NCI-H2029 (cell line): Measurements from ENCODE around the gene SOWAHC.
"Not testable (repeated sequence)": the region's sequence is repeated elsewhere in the genome, so short reads cannot be mapped to it uniquely, and the experiment has no call there.

ENCODE experiments used
- DNase-seq: peaks from one replicate; lab custom pipeline; 2025; lab: John Stamatoyannopoulos, UW

The SOWAHC gene, protein sequence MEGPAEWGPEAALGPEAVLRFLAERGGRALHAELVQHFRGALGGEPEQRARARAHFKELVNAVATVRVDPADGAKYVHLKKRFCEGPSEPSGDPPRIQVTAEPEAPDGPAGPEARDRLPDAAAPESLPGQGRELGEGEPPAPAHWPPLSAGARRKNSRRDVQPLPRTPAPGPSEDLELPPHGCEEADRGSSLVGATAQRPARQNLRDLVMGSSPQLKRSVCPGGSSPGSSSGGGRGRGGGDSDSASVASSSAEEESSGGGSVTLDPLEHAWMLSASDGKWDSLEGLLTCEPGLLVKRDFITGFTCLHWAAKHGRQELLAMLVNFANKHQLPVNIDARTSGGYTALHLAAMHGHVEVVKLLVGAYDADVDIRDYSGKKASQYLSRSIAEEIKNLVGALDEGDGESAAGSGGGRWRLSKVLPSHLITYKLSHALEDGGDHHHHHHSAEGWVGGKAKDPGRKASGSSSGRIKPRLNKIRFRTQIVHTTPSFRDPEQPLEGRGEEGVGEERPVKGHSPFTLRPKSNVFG

DNA sequence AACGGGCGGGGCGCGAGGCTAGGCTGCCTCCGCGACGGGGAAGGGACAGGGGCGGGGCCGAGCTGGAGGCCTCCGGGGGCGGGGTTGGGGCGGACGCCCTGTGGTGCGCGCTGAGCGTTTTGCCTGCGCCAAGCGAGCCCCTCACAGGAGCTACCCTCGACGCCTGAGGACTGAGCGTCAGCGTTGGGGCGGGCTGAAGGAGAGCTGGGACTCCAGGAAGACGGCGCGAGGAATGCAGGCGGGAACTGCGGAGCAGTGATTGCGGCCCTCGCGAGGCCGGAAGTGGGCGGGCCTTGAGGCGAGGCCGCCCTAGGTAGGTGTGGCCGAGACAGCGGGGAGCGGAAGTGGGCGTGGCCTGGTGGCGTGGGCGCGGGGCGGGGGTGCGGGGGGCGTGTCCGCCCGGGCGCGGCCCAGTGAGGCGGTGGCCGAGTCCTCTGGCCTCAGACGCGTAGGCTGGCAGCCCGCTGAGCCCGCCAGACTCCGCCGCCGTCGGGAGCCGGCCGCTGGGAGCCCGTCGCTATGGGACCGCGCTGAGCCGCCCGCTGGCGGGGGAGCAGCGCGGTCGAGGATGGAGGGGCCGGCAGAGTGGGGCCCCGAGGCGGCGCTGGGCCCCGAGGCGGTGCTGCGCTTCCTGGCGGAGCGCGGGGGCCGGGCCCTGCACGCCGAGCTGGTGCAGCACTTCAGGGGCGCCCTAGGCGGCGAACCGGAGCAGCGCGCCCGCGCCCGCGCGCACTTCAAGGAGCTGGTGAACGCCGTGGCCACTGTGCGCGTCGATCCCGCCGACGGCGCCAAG, at the start of gene SOWAHC, which contains the start of gene SEPTIN10:
Gene SOWAHC, plus strand, starts transcription at position 443 of the 793 bp plus-strand sequence. Its CDS starts 126 bp downstream, at position 569.
Gene SEPTIN10, minus strand, starts transcription at position 45 of the 793 bp plus-strand sequence. CDS start 139 bp downstream, outside the sequence.
- DNase-seq = peak; percentile 87

DNA sequence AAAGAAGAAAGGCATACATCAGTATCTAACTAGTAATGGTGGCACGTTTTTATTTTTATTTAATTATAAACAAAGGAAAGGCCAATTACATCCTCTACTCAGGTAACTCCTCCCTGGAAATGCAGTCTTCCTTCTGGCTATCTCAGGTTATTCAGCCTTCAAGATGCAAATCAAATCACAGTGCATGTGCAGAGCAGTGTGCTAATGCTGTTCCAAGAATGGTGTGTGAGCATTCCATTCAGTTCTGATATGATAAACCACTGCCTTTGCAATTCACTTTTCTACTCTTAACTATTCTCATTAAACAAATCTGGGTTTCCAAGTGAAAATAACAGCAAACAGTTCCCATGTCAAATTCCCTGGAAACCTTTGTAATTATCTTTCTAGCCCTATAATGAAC, 38.8 kb upstream of the SOWAHC start:
- DNase-seq = no peak

DNA sequence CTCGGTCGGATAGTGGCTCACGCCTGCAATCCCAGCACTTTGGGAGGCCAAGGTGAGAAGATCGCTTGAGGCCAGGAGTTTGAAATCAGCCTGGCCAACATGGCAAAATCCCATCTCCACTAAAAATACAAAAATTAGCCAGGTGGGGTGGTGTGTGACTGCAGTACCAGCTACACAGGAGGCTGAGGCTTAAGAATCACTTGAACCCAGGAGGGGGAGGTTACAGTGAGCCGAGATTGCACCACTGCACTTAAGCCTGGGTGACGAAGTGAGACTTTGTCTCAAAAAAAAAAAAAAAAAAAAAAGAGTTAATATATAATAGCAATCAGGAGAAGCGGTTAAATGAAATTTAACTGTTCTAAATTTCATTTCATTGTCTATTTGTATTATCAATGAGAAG, 36.5 kb upstream of the SOWAHC start:
- not testable (repeated sequence) for DNase-seq

DNA sequence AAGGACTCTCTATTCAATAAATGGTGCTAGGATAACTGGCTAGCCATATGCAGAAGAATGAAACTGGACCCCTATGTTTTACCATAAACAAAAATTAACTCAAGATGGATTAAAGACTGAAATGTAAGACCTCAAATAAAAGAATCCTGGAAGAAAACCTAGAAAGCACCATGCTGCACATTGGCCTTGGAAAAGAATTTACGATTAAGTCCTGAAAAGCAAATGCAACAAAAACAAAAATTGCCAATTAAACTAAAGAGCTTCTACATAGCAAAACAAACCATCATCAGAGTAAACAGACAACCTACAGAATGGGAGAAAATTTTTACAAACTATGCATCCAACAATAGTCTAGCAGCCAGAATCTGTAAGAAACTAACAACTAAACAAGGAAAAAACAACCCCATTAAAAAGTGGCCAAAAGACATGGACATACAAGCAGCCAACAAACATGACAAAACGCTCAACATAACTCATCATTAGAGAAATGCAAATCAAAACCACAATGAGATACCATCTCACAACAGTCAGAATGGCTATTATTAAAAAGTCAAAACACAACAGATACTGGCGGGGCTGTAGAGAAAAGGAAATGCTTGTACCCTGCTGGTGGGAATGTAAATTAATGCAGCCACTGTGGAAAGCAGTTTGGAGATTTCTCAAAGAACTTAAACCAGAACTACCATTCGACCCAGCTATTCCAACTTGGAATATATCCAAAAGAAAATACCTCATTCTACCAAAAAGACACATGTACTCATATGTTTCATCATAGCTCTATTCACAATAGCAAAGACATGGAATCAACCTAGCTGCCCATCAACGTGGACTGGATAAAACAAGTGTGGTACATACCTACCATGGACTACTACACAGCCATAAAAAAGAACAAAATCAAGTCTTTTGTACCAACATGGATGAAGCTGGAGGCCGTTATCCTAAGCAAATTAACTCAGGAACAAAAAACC, 31.0 kb upstream of the SOWAHC start:
- no peak for DNase-seq

- DNase-seq = no peak
Measured at GRCh38 chr2:109586687-109587086, 27.5 kb upstream of the SOWAHC start.

DNA sequence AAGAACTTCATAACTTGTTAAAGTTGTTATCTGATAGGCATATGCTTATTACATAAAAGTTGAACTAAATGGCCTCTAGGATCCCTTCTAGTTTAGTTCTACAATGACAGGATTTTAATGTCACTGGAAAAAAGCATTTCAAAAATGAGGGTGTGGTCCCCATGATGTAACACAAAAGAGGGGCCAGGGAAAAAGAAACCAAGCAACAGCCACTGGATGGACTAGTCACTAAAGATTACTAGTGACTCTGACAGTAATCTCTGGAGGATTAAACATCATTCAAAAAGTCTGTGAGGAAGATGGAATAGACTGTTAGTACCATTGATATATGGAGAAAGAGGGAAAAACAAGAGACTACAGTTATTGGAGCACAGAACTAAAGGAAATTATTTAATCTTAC, 23.0 kb upstream of the SOWAHC start:
- no peak for DNase-seq

GRCh38 chr2:109592905-109593304, 21.3 kb upstream of the SOWAHC start:
- DNase-seq = no peak

- DNase-seq = no peak
Measured at GRCh38 chr2:109594246-109594885, 19.8 kb upstream of the SOWAHC start.

DNA sequence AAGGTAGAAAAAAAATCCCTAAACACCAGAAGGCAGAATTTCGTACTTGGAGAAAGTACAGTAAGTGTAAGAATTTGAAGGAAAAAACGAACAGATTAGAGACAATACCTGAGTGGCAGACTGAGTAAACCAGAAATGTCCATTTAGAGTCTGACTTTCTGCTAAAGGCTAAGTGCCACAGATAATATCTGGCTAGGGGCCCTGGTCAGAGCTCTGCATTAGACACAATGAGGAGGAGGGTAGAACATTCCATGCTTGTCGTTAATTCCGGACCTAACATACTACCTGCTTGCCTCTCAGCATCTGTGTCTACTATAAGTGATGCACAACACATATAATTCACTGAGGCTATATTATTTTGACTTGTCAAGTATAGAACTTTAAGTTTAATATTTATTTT, 18.5 kb upstream of the SOWAHC start:
- DNase-seq = no peak

DNA sequence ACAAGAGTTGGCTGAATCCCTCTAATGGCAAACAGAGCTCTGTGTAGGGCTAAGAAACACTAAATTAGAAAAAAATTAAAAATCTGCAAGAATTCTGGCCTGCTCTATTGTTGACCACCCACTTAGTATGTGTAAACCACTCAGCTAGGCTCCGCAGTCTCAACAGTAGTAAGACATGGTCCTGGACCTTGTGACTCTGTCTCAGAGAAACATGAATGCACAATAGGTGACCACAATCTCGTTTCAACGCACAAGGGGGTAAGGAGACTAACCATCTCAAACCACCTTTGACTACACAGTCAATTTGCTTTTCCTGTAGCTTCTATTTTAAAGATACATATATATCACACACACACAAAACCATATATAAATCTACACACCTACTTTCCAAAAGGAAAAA, 16.9 kb upstream of the SOWAHC start:
- DNase-seq = no peak

DNA sequence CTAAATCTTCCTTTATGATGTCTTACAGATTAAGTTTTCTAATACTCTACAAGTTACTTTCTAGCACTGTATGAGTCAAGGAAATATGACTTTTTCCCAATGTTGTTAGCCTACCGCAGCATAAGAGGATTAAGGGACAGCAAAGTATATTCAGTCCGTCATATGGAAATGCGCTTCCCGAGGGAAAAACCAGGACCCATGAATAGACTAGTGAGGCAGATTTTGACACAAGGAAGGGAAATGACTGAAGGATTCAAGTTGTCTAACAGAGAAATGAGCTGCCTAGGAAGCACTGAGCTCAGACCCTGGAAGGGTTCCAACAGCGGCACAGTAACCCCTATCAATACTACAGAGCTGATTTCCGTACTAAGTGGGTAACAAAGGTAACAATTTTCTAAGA, 12.4 kb upstream of the SOWAHC start:
- no peak for DNase-seq

- no peak for DNase-seq
Measured at GRCh38 chr2:109602617-109603188, 11.5 kb upstream of the SOWAHC start.

- no peak for DNase-seq
Measured at GRCh38 chr2:109604597-109604996, 9.6 kb upstream of the SOWAHC start.

GRCh38 chr2:109607766-109608165, 6.4 kb upstream of the SOWAHC start:
- DNase-seq = no peak

- DNase-seq = no peak
Measured at GRCh38 chr2:109609352-109610024, 4.7 kb upstream of the SOWAHC start.

DNA sequence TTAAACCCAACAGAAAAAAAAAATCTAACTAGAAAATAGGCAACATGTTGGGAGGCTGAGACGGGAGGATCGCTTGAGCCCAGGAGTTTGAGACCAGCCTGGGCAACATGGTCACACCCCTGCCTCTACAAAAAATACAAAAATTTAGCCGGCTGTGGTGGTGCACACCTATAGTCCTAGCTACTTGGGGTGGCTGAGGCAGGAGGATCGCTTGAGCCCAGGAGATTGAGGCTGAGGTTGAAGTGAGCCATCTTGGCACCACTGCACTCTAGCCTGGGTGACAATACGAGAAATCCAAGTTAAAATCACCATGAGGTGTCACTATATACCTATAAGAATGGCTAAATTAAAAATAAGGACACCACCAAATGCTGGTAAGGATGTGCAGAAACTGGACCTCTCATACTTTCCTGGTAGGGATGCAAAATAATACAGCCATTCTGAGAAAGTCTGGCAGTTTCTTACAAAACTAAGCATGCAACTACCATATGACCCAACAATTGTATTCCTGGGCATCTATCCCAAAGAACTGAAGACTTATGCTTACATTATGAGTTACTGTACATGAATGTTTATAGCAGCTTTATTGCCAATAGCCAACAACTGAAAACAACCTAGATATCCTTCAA, 2.6 kb upstream of the SOWAHC start:
- peak; percentile 13 for DNase-seq

DNA sequence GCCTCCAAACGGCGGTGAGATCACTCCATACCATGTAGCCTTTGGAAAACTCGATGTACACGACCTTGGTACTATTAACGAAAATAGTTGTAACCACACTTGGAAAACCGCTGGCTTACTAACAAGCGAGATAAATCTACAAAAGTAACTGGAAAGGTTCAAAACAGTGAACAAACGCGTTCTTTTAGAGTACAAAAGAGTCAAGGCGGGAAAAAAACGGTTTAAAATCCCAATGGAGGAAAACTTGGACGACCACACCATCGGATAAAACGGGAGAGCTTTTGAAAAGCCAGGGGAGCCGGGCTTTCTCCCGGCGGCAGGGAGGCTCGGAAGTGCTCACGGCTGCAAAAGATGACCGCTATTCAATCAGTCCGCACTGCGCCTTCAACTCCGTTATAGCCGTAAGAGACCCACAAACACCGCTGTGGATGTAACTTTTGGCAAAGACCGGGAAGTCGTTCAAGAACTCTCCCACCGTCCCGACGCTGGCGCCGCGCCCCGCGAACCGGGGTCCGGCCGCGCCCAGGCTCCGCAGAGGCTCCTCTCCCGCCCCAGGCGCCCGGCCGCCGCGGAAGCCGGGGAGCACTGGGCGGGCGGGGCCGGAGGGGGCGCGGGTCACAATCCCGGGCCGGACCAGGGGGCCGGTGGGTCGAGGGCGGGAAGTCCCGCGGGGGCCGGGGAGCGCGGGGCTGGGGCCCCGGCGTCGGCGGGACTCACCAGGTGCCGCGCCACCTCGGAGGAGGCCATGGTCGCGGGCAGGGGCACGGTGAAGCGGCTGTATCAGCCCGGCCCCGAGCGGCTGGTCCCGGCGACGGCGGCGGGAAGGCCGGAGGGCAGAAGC, 863 bp upstream of the SOWAHC start:
- no peak for DNase-seq

DNA sequence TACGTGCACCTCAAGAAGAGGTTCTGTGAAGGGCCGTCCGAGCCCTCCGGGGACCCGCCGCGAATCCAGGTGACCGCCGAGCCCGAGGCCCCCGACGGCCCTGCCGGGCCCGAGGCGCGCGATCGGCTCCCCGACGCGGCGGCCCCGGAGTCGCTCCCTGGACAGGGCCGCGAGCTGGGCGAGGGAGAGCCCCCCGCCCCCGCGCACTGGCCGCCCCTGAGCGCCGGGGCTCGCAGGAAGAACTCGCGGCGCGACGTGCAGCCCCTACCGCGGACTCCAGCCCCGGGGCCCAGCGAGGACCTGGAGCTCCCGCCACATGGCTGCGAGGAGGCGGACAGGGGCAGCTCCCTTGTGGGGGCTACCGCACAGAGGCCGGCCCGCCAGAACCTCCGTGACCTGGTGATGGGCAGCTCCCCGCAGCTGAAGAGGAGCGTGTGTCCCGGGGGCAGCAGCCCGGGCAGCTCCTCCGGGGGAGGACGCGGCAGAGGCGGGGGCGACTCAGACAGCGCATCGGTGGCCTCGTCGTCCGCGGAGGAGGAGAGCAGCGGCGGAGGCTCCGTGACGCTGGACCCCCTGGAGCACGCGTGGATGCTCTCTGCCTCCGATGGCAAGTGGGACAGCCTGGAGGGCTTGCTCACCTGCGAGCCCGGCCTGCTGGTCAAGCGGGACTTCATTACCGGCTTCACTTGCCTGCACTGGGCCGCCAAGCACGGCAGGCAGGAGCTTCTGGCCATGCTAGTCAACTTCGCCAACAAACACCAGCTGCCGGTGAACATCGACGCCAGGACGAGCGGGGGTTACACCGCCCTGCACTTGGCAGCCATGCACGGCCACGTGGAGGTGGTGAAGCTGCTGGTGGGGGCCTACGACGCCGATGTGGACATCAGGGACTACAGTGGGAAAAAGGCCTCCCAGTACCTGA, 812 bp downstream of the SOWAHC start:
- DNase-seq = no peak
